Bronchial epithelial cell (primary cell): ENCODE results near the gene LDLRAD3. TPM values are rescaled to one million over a fixed set of nuclear protein-coding genes. Genes with fewer than 3 reads are reported as not detected.
A peak's percentile ranks its signal among the peaks of the same experiment; 100 is the strongest.

Experiments used
- DNase-seq: peaks from one replicate; pipeline ENCODE4 v3.0.0-alpha.2; 2010; ENCODE audit warnings: low read depth
- FAIRE-seq: peaks from 2 replicates; lab custom pipeline; 2011; peaks lifted over from hg19 to GRCh38; lab: Jason Lieb, UNC
- H3K27me3 ChIP-seq: 2 replicates; pipeline ENCODE4 v1.5.1; 2011; ENCODE audit warnings: low read length; ENCODE audit not compliant: control insufficient read depth, insufficient read depth
- H3K36me3 ChIP-seq: 2 replicates; pipeline ENCODE4 v1.5.1; 2011; ENCODE audit warnings: low read length; ENCODE audit not compliant: control insufficient read depth, insufficient read depth
- H3K4me3 ChIP-seq: 2 replicates; pipeline ENCODE4 v1.5.1; 2011; ENCODE audit warnings: mild to moderate bottlenecking, low read depth, low read length, control low read depth
- CTCF ChIP-seq: IDR thresholded peaks from 2 replicates; pipeline ENCODE4 v1.5.1; 2011; ENCODE audit warnings: mild to moderate bottlenecking, moderate library complexity, low read length, control low read depth, inconsistent platforms; ENCODE audit not compliant: insufficient read depth, severe bottlenecking
- total RNA-seq: library from RNA; depleted of rRNA; stranded (reverse); fragments of >200 nt; gene quantifications from 2 replicates; pipeline ENCODE4 v1.2.1, GENCODE V29; 2014

LDLRAD3 gene
- total RNA-seq, 1 donor from 2014 or later, result 4.7 TPM

DNA sequence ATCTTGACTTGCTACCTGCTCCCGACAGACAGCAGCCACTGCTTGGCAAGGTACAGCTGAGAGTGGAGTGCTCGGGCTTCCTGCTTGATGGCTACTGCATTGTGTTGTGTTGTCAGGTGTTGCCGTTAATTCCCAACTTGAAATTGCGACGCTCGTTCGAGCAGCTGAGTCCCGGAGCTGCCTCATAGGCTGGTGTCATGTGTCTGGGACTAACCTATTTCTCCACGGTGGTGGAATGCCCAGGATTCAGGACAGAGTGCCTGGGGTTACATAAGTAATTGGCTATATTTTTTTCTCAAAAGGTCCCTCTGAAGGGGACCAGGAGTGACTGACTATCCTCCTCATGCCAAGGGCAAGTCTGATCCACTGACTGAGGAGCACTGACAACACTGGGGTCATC, 326.8 kb downstream of the LDLRAD3 start:
- TF ChIP-seq CTCF, result no peak
- no peak for FAIRE-seq
- Histone ChIP-seq H3K4me3 (no peak overlapping the region), H3K36me3 (peaks cover 3% of the 10 kb centered on the region), H3K27me3 (no peaks in the 10 kb centered on the region)
- DNase-seq, result no peak

DNA sequence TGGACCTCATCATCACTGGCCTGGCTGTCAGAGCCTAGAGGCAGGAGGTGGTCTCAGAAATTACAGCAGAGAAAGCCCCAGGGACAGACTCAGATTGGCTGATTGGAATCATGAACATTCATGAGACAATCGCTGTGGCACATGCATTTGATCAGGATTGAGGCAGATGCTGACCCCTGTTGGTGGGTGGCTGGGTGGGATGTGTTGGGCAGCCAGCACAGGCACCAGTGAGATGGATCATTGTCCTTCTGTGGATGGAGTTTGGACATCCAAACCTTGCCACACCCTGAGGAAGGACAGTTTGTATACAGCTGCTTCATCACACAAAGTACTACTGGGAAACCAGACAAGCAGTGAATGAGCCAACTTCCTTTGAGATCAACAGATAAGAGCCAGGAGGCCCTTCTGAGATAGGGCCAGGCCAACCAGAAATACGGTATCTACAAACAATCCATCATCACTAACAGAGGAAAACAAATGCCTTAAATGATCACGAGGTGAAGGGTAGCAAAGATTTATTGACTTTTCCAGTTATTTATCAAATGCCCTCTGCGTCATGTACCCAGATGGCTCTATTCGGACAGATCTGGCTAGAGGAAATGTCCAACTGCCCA, 328.0 kb downstream of the LDLRAD3 start:
- Histone ChIP-seq H3K36me3 (peaks cover 3% of the 10 kb centered on the region), H3K27me3 (no peaks in the 10 kb centered on the region), H3K4me3 (no peak overlapping the region)
- no peak for DNase-seq
- TF ChIP-seq CTCF, result no peak
- no peak for FAIRE-seq

GRCh38 chr11:36273110-36273509, 329.2 kb downstream of the LDLRAD3 start:
- H3K36me3 ChIP-seq, result peaks cover 3% of the 10 kb centered on the region
- DNase-seq (no peak), FAIRE-seq (no peak)
- H3K4me3 ChIP-seq, result no peak overlapping the region
- no peaks in the 10 kb centered on the region for H3K27me3 ChIP-seq
- TF ChIP-seq CTCF, result no peak

- H3K4me3 ChIP-seq, result no peak overlapping the region
- DNase-seq (no peak), FAIRE-seq (no peak)
- H3K36me3 ChIP-seq, result peaks cover 7% of the 10 kb centered on the region
- no peak for TF ChIP-seq CTCF
- H3K27me3 ChIP-seq, result no peaks in the 10 kb centered on the region
Observed at GRCh38 chr11:36274414-36274813, 330.6 kb downstream of the LDLRAD3 start.

DNA sequence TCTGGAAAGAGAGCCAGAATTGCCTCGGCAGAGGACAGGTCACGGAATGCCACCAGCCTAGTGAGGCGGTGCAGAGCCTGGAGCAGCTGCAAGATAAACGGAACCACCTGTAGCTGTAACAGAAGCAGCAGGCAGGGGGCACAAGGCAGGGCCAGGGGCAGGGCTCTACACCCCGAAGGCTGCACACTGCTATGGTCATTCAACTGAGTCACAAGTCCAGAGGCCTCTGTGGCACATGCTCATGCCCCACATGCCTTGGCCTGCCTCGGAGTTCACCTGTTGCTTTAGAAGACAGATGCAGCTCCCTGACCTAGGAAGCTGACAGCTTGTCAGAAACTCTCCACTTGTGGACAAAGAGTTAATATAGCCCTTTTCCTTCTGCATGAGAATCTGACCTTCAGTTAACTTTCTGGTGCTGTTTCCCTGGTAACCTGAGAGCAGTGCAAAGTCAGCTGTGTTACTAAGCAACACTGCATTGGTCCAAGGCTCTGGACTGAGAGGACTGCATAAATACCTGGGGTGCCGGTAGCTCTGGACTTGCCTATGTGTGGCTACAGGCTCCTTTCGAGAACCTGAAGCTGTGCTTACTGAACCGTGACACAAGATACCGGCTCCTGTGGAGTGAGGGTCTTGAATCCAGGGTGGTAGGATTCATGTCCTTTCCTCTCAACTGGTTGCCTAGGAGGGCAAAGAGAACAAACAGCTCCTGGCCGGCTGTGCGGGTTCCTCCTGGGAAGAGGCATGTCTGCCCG, 334.8 kb downstream of the LDLRAD3 start:
- no peak overlapping the region for H3K4me3 ChIP-seq
- no peaks in the 10 kb centered on the region for H3K27me3 ChIP-seq
- H3K36me3 ChIP-seq, result peaks cover 7% of the 10 kb centered on the region
- DNase-seq (no peak), FAIRE-seq (no peak)
- no peak for TF ChIP-seq CTCF

DNA sequence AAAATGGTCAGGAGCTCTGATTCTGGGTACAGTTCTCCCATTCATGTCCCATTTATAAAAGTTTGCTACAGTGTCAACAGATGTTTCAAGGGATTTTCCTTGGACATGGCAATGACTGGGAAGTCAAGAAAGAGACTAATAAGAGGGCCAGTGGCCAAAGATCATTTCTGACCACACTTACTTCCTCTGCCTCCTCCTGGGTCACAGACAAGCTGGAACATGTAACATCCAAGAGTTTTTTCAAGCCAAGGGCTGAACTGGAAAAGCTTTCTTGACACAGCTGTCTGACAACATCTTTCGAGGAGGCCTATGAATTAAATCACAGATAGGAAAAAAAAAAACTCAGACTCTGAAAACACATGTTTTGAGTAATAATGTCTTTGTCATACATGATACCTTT, 336.7 kb downstream of the LDLRAD3 start:
- no peak for TF ChIP-seq CTCF
- no peak for FAIRE-seq
- H3K27me3 ChIP-seq, result no peaks in the 10 kb centered on the region
- peak; percentile 74 for DNase-seq
- H3K36me3 ChIP-seq, result peaks cover 5% of the 10 kb centered on the region
- no peak overlapping the region for H3K4me3 ChIP-seq
